Trophoblast cell (in vitro differentiated cells and primary cell): ENCODE results near the gene C12orf76.
A peak's percentile ranks its signal among the peaks of the same experiment; 100 is the strongest.

Experiments
- DNase-seq, 2 donors: peaks; one replicate each; pipeline ENCODE4 v3.0.0-alpha.2; 2016
- H2AFZ ChIP-seq: 2 replicates; pipeline ENCODE4 v1.6.1; 2013; ENCODE audit warnings: low read length, moderate library complexity, mild to moderate bottlenecking; ENCODE audit not compliant: insufficient read depth, poor library complexity
- H2AK5ac ChIP-seq: 2 replicates; pipeline ENCODE4 v1.6.1; 2013; ENCODE audit warnings: mild to moderate bottlenecking, low read length
- H2BK120ac ChIP-seq: 2 replicates; pipeline ENCODE4 v1.6.1; 2013; ENCODE audit warnings: low read length, mild to moderate bottlenecking, moderate library complexity; ENCODE audit not compliant: insufficient read depth, poor library complexity
- H2BK12ac ChIP-seq: 2 replicates; pipeline ENCODE4 v1.6.1; 2013; ENCODE audit warnings: mild to moderate bottlenecking, low read length, moderate library complexity
- H2BK5ac ChIP-seq: 2 replicates; pipeline ENCODE4 v1.6.1; 2013; ENCODE audit warnings: low read length, low read depth, moderate library complexity, mild to moderate bottlenecking; ENCODE audit not compliant: poor library complexity
- H3K14ac ChIP-seq: 2 replicates; pipeline ENCODE4 v1.6.1; 2013; ENCODE audit warnings: mild to moderate bottlenecking, low read length
- H3K18ac ChIP-seq: 2 replicates; pipeline ENCODE4 v1.6.1; 2013; ENCODE audit warnings: mild to moderate bottlenecking, low read length
- H3K23ac ChIP-seq: 2 replicates; pipeline ENCODE4 v1.6.1; 2013; ENCODE audit warnings: low read length
- H3K27ac ChIP-seq: 2 replicates; pipeline ENCODE4 v1.5.1; 2013; ENCODE audit warnings: low read depth, mild to moderate bottlenecking, inconsistent platforms, low read length, moderate library complexity
- H3K27me3 ChIP-seq: 2 replicates; pipeline ENCODE4 v1.6.1; 2013; ENCODE audit warnings: inconsistent platforms, mild to moderate bottlenecking, low read length, moderate library complexity; ENCODE audit not compliant: insufficient read depth
- H3K36me3 ChIP-seq, 2 experiments: 1 replicate in 1 of 2; 2 replicates in 1 of 2; pipeline ENCODE4 v1.6.1; 2013; ENCODE audit warnings: low read length in 2 of 2, mild to moderate bottlenecking in 2 of 2, moderate library complexity in 1 of 2; ENCODE audit not compliant: insufficient read depth in 2 of 2, control insufficient read depth in 1 of 2
- H3K4ac ChIP-seq: 2 replicates; pipeline ENCODE4 v1.6.1; 2013; ENCODE audit warnings: low read depth, mild to moderate bottlenecking, low read length, moderate library complexity
- H3K4me1 ChIP-seq, 2 experiments: 1 replicate in 1 of 2; 2 replicates in 1 of 2; pipeline ENCODE4 v1.6.1; 2013; ENCODE audit warnings: low read length in 2 of 2, mild to moderate bottlenecking in 2 of 2, moderate library complexity in 1 of 2; ENCODE audit not compliant: insufficient read depth in 2 of 2, control insufficient read depth in 1 of 2
- H3K4me2 ChIP-seq: 2 replicates; pipeline ENCODE4 v1.6.1; 2013; ENCODE audit warnings: inconsistent platforms, mild to moderate bottlenecking, low read length, moderate library complexity
- H3K4me3 ChIP-seq: 2 replicates; pipeline ENCODE4 v1.5.1; 2013; ENCODE audit warnings: mild to moderate bottlenecking, low read depth, low read length, inconsistent platforms
- H3K79me1 ChIP-seq: one replicate; pipeline ENCODE4 v1.6.1; 2013; ENCODE audit warnings: low read length
- H3K79me2 ChIP-seq: 2 replicates; pipeline ENCODE4 v1.6.1; 2013; ENCODE audit warnings: low read length, mild to moderate bottlenecking; ENCODE audit not compliant: control insufficient read depth, insufficient read depth, poor library complexity
- H3K9ac ChIP-seq: 2 replicates; pipeline ENCODE4 v1.6.1; 2013; ENCODE audit warnings: mild to moderate bottlenecking, low read length
- H3K9me3 ChIP-seq: 2 replicates; pipeline ENCODE4 v1.6.1; 2013; ENCODE audit warnings: low read depth, mild to moderate bottlenecking, control low read depth, inconsistent platforms, low read length; ENCODE audit not compliant: insufficient read depth
- H4K12ac ChIP-seq: 2 replicates; pipeline ENCODE4 v1.6.1; 2013; ENCODE audit warnings: low read depth, mild to moderate bottlenecking, low read length, moderate library complexity
- H4K8ac ChIP-seq: 2 replicates; pipeline ENCODE4 v1.6.1; 2013; ENCODE audit warnings: low read depth, mild to moderate bottlenecking, low read length, moderate library complexity
- H4K91ac ChIP-seq: one replicate; pipeline ENCODE4 v1.6.1; 2013; ENCODE audit warnings: low read depth, mild to moderate bottlenecking, low read length, moderate library complexity
- WGBS: extraction: QIAGEN DNeasy Blood & Tissue Kit; methylation state at CpG from one replicate; pipeline ENCODE4 v1.1.7; 2013; ENCODE audit warnings: missing lambda C conversion rate; ENCODE audit not compliant: insufficient read length, insufficient coverage; ENCODE audit errors: extremely low coverage; 5-methylcytosine and 5-hydroxymethylcytosine counted together

Gene C12orf76

DNA sequence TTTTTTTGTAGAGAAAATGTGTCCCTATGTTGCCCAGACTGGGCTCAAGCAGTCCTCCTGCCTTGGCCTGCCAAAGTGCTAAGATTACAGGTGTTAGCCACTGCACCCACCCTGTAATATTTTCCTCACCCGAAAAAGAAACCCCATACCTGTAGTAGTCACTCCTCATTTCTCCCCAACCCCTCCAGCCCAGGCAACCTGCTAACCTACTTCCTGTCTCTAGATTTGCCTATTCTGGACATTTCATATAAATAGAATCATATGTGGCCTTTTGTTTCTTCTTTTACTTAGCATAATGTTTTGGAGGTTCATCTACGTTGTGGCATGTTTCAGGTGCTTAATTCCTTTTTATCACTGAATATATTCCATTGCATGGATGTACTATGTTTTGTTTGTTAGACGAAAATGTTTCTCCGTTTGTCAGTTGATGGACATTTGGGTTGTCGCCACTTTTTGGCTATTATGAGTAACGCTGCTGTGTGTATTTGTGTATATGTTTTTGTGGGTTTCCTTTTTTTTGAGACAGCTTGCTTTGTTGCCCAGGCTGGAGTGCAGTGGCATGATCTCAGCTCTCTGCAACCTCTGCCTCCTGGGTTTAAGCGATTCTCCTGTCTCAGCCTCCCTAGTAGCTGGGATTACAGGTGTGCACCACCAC, 42.9 kb downstream of the C12orf76 start:
- Histone ChIP-seq H3K14ac (no peak overlapping the region), H3K27me3 (no peaks in the 10 kb centered on the region), H3K9ac (no peak overlapping the region), H3K27ac (no peak overlapping the region), H2BK120ac (no peak overlapping the region), H3K23ac (no peak overlapping the region), H4K8ac (no peak overlapping the region), H3K4me2 (no peak overlapping the region), H3K4me1 (no peaks in the 10 kb centered on the region), H3K4ac (no peak overlapping the region), H2BK12ac (no peak overlapping the region), H3K9me3 (no peaks in the 10 kb centered on the region), H2AK5ac (no peak overlapping the region), H3K36me3 (no peaks in the 10 kb centered on the region), H2AFZ (no peak overlapping the region), H3K79me2 (no peaks in the 10 kb centered on the region), H2BK5ac (no peak overlapping the region), H4K12ac (no peak overlapping the region), H3K4me3 (no peak overlapping the region), H3K18ac (no peak overlapping the region), H3K79me1 (no peaks in the 10 kb centered on the region), H4K91ac (no peak overlapping the region)
- WGBS = no CpG with 5 or more reads among the region's 7 CpGs
- no peak for DNase-seq

DNA sequence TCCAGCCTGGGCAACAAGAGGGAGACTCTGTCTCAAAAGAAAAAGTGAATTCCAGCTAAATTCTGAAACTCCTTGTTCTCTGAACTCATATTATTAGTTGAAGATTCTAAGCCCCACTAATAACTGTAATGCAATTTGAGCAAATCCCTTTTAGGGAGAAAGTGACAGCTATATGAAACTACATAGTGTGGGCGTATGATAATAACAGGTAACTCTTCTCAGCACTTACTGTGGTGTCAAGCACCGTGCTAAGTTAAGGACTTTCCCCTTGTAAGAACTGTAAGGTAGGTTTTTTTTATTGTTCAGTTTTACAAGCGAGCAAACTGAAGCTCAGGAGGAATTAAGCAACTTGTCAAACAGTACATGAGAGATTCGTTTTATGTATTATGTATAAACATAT, 43.7 kb downstream of the C12orf76 start:
- no peaks in the 10 kb centered on the region for H3K79me1 ChIP-seq
- no peak overlapping the region for H3K23ac ChIP-seq
- no peak overlapping the region for H2AFZ ChIP-seq
- H3K18ac ChIP-seq = no peak overlapping the region
- H3K14ac ChIP-seq = no peak overlapping the region
- H3K27me3 ChIP-seq = no peaks in the 10 kb centered on the region
- H3K4me1 ChIP-seq = peaks cover 0 to 4% of the 10 kb centered on the region in 2 experiments
- no peak overlapping the region for H2AK5ac ChIP-seq
- H3K36me3 ChIP-seq = no peaks in the 10 kb centered on the region
- no peaks in the 10 kb centered on the region for H3K79me2 ChIP-seq
- no CpG with 5 or more reads among the region's 4 CpGs for WGBS
- no peaks in the 10 kb centered on the region for H3K9me3 ChIP-seq
- no peak overlapping the region for H4K8ac ChIP-seq
- no peak overlapping the region for H3K4ac ChIP-seq
- H3K9ac ChIP-seq = no peak overlapping the region
- no peak overlapping the region for H3K4me3 ChIP-seq
- H2BK5ac ChIP-seq = no peak overlapping the region
- no peak overlapping the region for H4K91ac ChIP-seq
- no peak overlapping the region for H3K4me2 ChIP-seq
- no peak overlapping the region for H3K27ac ChIP-seq
- H4K12ac ChIP-seq = no peak overlapping the region
- no peak overlapping the region for H2BK120ac ChIP-seq
- H2BK12ac ChIP-seq = no peak overlapping the region
- no peak for DNase-seq

DNA sequence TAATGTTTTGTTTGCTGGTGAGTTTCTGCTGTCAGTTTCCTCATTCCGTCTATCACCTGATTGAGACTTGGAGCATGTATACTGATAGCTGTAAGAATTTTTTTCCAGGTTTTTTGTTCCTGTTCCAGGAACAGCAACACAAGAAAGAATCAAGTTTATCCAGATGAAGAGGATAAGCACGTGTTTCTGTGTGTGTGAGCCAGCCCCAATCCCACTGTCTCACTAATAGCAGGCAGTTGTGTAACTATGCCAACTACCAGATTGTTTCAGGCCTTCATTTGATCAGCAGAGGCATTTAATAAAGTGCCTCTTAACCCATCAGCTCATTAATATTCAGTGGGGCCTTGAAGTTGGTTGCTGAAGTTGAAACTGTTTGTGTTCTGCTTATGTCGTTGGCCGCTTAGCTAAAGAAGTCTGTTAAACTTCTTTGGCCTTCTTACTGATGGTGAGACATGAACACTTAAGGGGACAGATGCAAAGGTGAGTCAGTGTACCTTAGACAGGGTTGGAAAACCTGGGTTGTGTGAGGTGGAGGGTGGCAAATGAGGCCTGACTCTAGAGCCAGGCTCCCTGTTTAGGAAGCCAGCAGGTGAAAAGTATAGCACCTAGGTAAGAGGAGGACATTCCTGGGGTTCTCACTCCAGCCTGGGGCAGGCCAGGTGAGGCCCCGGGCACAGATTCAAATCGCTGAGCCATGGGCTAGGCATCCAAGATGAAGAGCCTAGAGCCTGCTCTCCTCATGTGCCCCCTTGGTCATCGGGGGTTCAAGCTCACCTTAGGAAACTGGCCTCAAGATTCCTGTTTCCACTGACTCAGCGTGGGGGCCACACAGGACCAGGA, 45.4 kb downstream of the C12orf76 start:
- Histone ChIP-seq H2BK12ac (no peak overlapping the region), H3K79me2 (peaks cover 2% of the 10 kb centered on the region), H3K79me1 (peaks cover 3% of the 10 kb centered on the region), H3K4me1 (peaks cover 0 to 4% of the 10 kb centered on the region in 2 experiments), H3K27me3 (no peaks in the 10 kb centered on the region), H3K9ac (no peak overlapping the region), H3K4ac (no peak overlapping the region), H2AFZ (no peak overlapping the region), H3K4me3 (no peak overlapping the region), H4K91ac (no peak overlapping the region), H3K36me3 (no peaks in the 10 kb centered on the region), H4K8ac (no peak overlapping the region), H4K12ac (no peak overlapping the region), H2BK120ac (no peak overlapping the region), H3K14ac (no peak overlapping the region), H3K27ac (no peak overlapping the region), H3K9me3 (no peaks in the 10 kb centered on the region), H3K4me2 (no peak overlapping the region), H3K18ac (no peak overlapping the region), H2AK5ac (no peak overlapping the region), H2BK5ac (no peak overlapping the region), H3K23ac (no peak overlapping the region)
- no CpG with 5 or more reads among the region's 8 CpGs for WGBS
- DNase-seq = peak; percentile 74 to 90

DNA sequence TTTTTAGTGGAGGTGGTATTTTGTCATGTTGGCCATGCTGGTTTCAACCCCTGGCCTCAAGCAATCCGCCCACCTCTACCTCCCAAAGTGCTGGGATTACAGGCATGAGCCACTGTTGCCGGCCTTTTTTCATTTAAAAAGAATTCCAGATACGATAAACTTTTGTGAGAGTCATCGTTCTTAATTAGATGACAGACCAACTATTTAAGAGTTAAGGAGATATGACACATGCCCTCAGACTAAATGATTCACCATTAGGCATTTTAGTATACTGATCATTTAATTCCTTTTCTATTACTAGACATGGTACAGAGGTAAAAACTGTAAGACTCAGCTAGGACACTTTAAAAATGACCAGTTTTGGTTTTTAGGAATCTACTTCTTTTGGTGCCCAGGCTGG, 46.7 kb downstream of the C12orf76 start:
- H3K79me1 ChIP-seq = peaks cover 3% of the 10 kb centered on the region
- H3K9ac ChIP-seq = no peak overlapping the region
- H3K36me3 ChIP-seq = no peaks in the 10 kb centered on the region
- no peak overlapping the region for H2AFZ ChIP-seq
- H3K4me1 ChIP-seq = peaks cover 0 to 4% of the 10 kb centered on the region in 2 experiments
- H3K79me2 ChIP-seq = peaks cover 2% of the 10 kb centered on the region
- no peak overlapping the region for H3K4ac ChIP-seq
- H3K18ac ChIP-seq = no peak overlapping the region
- no peak overlapping the region for H3K4me2 ChIP-seq
- no peak overlapping the region for H2BK5ac ChIP-seq
- H3K27me3 ChIP-seq = no peaks in the 10 kb centered on the region
- no peak overlapping the region for H2BK12ac ChIP-seq
- H3K9me3 ChIP-seq = no peaks in the 10 kb centered on the region
- H3K27ac ChIP-seq = no peak overlapping the region
- no CpG with 5 or more reads among the region's 4 CpGs for WGBS
- H4K8ac ChIP-seq = no peak overlapping the region
- no peak overlapping the region for H3K14ac ChIP-seq
- no peak overlapping the region for H2AK5ac ChIP-seq
- peak; percentile 84 to 96 for DNase-seq
- no peak overlapping the region for H4K91ac ChIP-seq
- H3K4me3 ChIP-seq = no peak overlapping the region
- H3K23ac ChIP-seq = no peak overlapping the region
- H4K12ac ChIP-seq = no peak overlapping the region
- H2BK120ac ChIP-seq = no peak overlapping the region
